Activated CD4-positive, alpha-beta T cell treated with anti-CD3 and anti-CD28 coated beads, Interleukin-2, amount 10 ng/mL, durations not matched to agents 7 days and 5 days (primary cell): ENCODE measurements around the gene CAMK1. TPM values are rescaled to one million over a fixed set of nuclear protein-coding genes. Genes with fewer than 3 reads are reported as not detected.
"Not testable (repeated sequence)": the region's sequence is repeated elsewhere in the genome, so short reads cannot be mapped to it uniquely, and the experiment has no call there.

Source experiments
- CTCF ChIA-PET: fragments of 350-600 bp; sonication (Branson Sonifier 250); formaldehyde crosslinking; loops from one replicate; lab custom pipeline; 2021; ENCODE audit warnings: antibody characterized with exemption; lab: Charles Lee
- POLR2A ChIA-PET: fragments of 350-600 bp; sonication (Branson Sonifier 250); formaldehyde crosslinking; loops from one replicate; lab custom pipeline; 2021; ENCODE audit warnings: antibody characterized with exemption; lab: Charles Lee
- DNase-seq: peaks from one replicate; pipeline ENCODE4 v3.0.0-alpha.2; 2020
- H3K27ac Mint-ChIP-seq: one replicate; pipeline ENCODE4 v1.8.0; 2021; ENCODE audit warnings: mild to moderate bottlenecking, moderate library complexity, mixed read lengths
- H3K27me3 Mint-ChIP-seq: one replicate; pipeline ENCODE4 v1.8.0; 2021; ENCODE audit warnings: mixed read lengths
- H3K36me3 Mint-ChIP-seq: one replicate; pipeline ENCODE4 v1.8.0; 2021; ENCODE audit warnings: low read depth, mixed read lengths
- H3K4me1 Mint-ChIP-seq: one replicate; pipeline ENCODE4 v1.8.0; 2021; ENCODE audit warnings: mixed read lengths
- H3K4me3 Mint-ChIP-seq: one replicate; pipeline ENCODE4 v1.8.0; 2021; ENCODE audit warnings: mild to moderate bottlenecking, moderate library complexity, mixed read lengths
- H3K9me3 Mint-ChIP-seq: one replicate; pipeline ENCODE4 v1.8.0; 2021; ENCODE audit warnings: mixed read lengths
- total RNA-seq, 2 experiments: library from RNA; stranded (reverse); gene quantifications; one replicate each; pipeline ENCODE4 v1.2.3, GENCODE V29; 2021

The CAMK1 gene
- total RNA-seq, 2 experiments from 2014 or later = 18.8 to 19.0 TPM

DNA sequence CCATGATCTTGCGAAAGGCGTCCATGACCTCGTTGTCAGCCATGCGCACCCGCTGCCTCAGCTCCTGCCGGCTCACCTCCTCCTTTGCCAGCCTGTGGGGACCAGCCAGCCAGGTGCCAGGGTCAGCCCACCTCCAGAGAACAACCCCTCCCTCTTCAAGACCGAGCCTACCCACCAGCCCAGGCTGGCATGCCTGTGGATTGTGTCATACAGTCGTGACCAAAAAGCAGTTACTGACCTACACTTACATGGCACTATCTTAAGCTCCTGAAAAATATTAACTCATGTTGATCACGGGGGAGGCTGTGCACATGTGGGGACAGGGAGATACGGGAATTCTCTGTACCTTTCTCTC lies 10.7 kb upstream of the CAMK1 start:
- Mint-ChIP-seq H3K27ac (peak overlapping the region; percentile 91), H3K27me3 (no peaks in the 10 kb centered on the region), H3K4me3 (peak overlapping the region; percentile 35), H3K36me3 (peaks cover 49% of the 10 kb centered on the region), H3K9me3 (no peaks in the 10 kb centered on the region), H3K4me1 (peaks cover 52% of the 10 kb centered on the region)
- no peak for DNase-seq
- ChIA-PET CTCF (interaction anchor here (0.6 to 1.8 kb wide), 5 partner anchors 9 to 49 kb away, joined by 3 to 5 read pairs (median 3); partner anchors contain the start of genes ARPC4 and TADA3), POLR2A (no interaction called here)

DNA sequence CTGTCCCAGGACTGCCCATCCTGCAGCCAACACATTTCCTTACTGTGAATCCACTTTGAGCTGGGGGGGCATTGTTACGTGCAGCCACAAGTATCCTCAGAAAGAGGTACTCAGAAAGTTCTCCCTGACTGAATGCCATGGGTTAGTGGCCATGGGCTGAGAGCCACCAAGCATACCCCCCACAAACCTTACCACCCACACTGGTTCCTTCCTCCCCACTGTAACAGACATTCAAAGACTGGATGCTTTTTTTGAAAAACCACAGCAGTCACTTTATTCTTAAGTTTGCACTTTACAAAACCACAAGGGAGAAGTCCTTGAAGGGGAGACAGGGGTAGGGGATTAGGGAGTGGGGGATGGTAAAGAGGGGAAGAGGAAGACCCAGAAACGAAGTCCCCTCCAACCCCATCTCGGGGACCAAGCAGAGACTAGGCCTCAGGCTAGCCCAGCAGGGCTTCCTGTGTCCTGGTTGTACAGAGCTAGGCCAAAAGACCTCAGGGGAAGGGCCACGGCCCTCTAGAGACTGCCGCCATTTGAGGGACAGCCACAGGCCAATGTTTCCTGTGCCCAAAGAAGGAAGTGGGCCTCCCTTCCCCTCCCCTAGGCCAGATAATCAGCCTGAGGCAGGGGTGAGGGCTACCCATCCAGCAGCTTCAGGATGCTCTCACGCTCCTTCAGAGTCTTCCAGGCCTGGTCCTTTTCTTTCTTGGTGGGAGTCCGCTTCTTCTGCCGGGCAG lies 10.1 kb upstream of the CAMK1 start:
- Mint-ChIP-seq H3K27me3 (no peaks in the 10 kb centered on the region), H3K36me3 (peaks cover 43% of the 10 kb centered on the region), H3K4me3 (peak overlapping the region; percentile 35), H3K27ac (peak overlapping the region; percentile 91), H3K9me3 (no peaks in the 10 kb centered on the region), H3K4me1 (peaks cover 52% of the 10 kb centered on the region)
- ChIA-PET POLR2A (no interaction called here), CTCF (interaction anchor here (0.8 to 1.5 kb wide), 3 partner anchors 10 to 14 kb away, joined by 3 to 5 read pairs (median 4); partner anchors contain the start of genes ARPC4 and TADA3)
- peak; percentile 45 for DNase-seq

DNA sequence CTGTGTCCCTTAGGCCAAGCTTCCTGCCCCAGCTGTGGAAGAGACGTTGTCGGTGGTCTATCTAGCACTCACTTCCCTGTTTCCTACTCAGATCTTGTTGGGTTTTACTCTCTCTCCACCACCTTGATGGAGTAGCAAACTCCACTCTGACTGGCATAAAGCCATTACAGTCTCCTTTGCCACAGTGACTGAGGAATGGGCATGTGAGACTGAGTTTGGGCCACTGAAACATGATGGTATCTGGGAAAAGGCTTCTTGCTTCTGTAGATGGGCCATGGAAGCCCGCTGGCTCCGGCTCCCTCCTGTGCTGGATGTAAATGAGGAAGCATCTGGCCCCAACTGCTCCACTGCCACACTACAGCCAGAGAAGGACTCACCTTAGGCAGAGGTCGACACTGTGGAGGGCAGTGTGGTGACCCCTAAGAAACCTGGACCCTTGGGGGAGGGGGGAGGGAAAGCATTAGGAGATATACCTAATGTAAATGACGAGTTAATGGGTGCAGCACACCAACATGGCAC lies 9.4 kb upstream of the CAMK1 start:
- ChIA-PET CTCF (no interaction called here), POLR2A (no interaction called here)
- no peaks in the 10 kb centered on the region for H3K9me3 Mint-ChIP-seq
- H3K4me3 Mint-ChIP-seq = peak overlapping the region; percentile 35
- H3K4me1 Mint-ChIP-seq = peaks cover 52% of the 10 kb centered on the region
- no peak for DNase-seq
- peak overlapping the region; percentile 91 for H3K27ac Mint-ChIP-seq
- peaks cover 41% of the 10 kb centered on the region for H3K36me3 Mint-ChIP-seq
- H3K27me3 Mint-ChIP-seq = no peaks in the 10 kb centered on the region

DNA sequence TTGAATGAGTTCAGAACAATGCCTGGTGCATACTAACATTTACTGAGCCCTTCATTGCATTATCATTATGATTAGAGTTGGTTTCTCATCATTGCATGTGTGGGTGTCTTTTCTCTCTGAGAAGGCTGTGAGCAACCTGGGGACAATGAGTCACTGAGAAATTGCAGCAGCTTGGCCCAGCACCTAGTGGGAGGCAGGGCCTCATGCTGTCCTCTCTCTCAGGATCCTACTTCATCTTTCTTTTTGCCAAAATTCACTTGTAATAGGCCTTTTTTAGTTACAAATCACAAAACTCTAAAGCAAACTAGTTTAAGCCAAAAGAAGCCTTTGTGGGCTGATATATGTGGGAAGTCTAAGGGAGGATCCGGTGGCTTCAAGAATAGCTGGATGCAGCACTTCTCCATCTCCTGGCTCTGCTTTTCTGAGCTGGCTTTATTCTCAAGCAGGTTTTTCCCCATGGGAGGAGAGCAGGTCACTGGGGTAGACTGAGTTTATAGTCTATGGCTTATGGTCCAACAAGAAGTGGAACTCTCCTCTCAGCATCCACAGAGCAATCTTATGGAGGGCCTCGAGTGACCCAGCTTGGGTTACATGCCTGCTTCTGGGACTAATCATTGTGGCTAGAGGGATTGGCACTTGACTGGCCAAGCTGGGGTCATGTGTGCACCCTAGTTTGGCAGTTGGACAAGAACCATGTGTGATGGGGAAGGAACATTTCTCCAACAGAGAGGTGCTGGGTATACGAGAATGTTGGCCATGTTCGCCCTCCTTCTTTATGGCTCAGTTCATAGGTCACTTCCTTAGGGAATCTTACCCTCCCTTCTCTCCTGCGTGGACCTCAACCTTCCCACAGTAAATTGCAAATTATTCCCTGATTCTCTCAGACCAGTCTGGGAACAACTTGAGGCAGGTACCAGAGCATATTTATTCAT lies 8.7 kb upstream of the CAMK1 start:
- POLR2A ChIA-PET = no interaction called here

DNA sequence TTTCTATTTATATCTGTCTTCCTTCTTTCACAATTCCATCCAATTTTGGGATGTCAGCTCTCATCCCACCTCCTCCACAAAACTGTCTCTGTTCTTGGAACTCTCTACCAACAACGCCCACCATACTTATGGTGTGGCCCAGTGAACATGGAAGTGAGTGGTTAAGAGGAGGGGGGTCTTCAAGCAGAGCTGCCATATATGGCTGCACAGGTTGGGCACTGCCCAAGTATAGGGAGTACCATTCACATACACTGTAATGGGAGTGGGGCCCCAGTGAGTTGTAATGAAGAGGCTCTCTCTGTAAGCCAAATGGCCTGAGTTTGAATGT lies 7.9 kb upstream of the CAMK1 start:
- H3K27me3 Mint-ChIP-seq = no peaks in the 10 kb centered on the region
- DNase-seq = no peak
- H3K4me1 Mint-ChIP-seq = peaks cover 50% of the 10 kb centered on the region
- no peaks in the 10 kb centered on the region for H3K9me3 Mint-ChIP-seq
- POLR2A ChIA-PET = no interaction called here
- H3K36me3 Mint-ChIP-seq = peaks cover 35% of the 10 kb centered on the region
- H3K4me3 Mint-ChIP-seq = no peak overlapping the region
- CTCF ChIA-PET = interaction anchor here (0.8 to 1.4 kb wide), 3 partner anchors 10 to 45 kb away, joined by 3 to 6 read pairs (median 3); partner anchors contain the start of genes ARPC4 and TADA3
- H3K27ac Mint-ChIP-seq = peak overlapping the region; percentile 20

More for the DNA sequence above, 8.7 kb upstream of the CAMK1 start:
- Mint-ChIP-seq H3K4me1 (peaks cover 54% of the 10 kb centered on the region), H3K27me3 (no peaks in the 10 kb centered on the region), H3K9me3 (no peaks in the 10 kb centered on the region), H3K36me3 (peaks cover 39% of the 10 kb centered on the region), H3K4me3 (no peak overlapping the region), H3K27ac (peak overlapping the region; percentile 91)
- CTCF ChIA-PET = interaction anchor here (0.8 to 1.4 kb wide), 3 partner anchors 11 to 45 kb away, joined by 3 to 6 read pairs (median 4); partner anchors contain the start of genes ARPC4 and TADA3
- DNase-seq = no peak

DNA sequence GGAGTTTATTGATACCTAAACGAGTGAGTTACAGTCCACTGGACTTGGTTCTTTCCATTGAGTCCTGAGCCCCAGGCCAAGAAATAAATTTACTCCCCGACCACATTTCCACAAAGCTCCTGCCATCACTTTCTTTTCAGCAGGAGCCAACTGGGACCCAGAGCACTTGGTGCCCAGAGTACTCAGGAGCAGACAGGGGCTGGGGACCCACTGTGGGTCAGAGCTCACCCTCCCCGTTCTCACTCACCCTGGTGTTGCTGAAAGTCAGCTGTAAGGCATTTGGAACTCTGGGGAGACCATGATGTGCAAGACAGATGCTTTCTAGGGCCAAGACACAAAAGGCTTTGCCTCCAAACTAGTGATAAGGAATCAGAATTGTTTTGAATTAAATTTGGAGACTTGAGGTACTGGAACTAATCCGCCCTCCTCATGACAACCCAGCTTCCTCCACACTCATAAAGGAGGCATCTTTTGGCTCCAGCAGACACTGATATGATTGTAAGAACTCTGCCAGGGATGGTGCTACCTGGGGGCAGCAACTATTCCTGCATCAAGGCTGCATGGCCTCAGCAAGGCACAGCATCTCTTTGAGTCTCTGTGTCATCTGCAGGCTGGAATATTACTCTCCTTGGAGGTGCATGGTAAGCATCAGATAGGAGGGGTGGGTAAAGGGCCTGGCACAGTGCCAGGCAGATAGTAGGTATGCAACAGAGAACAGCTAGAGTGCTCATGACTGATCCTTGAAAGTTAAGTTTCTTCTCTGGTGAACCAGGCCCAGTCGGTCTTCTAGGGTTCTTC lies 7.3 kb upstream of the CAMK1 start:
- no peaks in the 10 kb centered on the region for H3K27me3 Mint-ChIP-seq
- H3K36me3 Mint-ChIP-seq = peaks cover 30% of the 10 kb centered on the region
- H3K4me3 Mint-ChIP-seq = no peak overlapping the region
- H3K27ac Mint-ChIP-seq = peak overlapping the region; percentile 67
- ChIA-PET POLR2A (no interaction called here), CTCF (interaction anchor here (0.6 to 2.4 kb wide), 6 partner anchors 9 to 471 kb away, joined by 3 to 6 read pairs (median 5); partner anchors contain the start of genes ARPC4, TADA3 and TATDN2)
- DNase-seq = no peak
- H3K4me1 Mint-ChIP-seq = peaks cover 46% of the 10 kb centered on the region
- H3K9me3 Mint-ChIP-seq = no peaks in the 10 kb centered on the region

DNA sequence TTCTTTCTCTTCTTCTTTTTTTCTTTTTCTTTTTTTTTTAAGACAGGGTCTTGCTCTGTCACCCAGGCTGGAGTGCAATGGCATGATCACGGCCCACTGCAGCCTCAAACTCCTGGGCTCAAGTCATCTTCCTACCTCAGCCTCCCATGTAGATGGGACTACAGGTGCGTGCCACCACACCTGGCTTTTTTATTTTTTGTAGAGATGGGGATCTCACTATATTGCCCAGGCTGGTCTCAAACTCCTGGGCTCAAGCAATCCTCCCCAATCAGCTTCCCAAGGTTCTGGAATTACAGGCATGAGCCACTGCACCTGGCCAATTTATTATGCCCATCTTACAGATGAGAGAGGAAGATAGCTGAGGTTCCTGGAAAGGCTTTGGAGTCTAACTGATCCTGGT lies 1.3 kb upstream of the CAMK1 start:
- H3K36me3 Mint-ChIP-seq, H3K27ac Mint-ChIP-seq, POLR2A ChIA-PET, H3K27me3 Mint-ChIP-seq, H3K9me3 Mint-ChIP-seq, DNase-seq: not testable (repeated sequence)
- CTCF ChIA-PET = interaction anchor here (1.3 kb wide), 1 partner anchor 22 kb away, joined by 4 read pairs; the partner anchor contains the start of genes ARPC4 and TADA3
- Mint-ChIP-seq H3K4me3 (peak overlapping the region; percentile 50), H3K4me1 (peaks cover 41% of the 10 kb centered on the region)

DNA sequence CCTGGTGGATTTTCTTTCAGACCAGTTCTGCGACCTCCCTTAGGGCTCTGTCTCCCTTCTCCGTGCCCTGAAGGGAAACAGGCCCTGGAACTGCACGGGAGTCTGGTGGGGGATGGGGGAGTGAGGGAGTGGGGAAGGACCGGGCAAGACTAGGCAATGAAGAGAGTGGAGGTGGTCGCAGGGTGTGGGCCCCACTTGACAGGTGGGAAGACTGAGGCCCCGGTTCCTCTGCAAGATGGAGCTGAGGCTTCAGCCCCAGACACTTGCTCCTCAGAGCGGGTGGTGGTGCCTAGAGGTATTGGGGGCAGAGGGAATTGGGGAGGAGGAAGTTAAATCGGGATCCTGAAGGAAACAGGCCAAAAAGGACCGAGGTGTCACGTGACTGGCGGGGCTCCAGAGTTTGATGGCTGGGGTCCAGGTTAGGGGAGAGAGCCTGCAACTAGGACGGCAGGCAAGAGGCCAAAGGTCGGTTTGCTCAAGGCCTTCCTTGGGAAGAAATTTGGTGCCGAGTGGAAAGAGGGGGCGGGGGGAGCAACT lies 597 bp upstream of the CAMK1 start:
- POLR2A ChIA-PET = no interaction called here
- CTCF ChIA-PET = interaction anchor here (1.0 to 1.4 kb wide), 2 partner anchors 14 to 37 kb away, joined by 3 to 4 read pairs; no protein-coding TSS in a partner anchor

DNA sequence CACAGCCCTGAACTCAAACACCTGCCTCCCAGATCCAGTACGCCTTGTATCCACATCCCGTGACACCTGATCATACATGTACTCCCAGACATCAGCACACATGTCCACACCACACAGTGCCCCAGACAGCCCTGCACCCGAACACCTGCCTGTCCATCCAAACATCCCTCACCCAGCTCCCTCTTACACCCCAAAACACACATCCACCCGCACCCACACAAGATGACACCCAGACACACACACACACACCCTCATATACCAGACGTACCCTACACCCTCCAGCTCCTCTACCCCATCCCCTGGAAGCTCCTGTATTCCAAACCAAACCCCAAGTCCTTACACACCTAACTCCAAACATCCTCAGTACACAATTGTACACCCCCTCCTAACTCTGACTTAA lies 735 bp downstream of the CAMK1 start:
- CTCF ChIA-PET = interaction anchor here (0.9 to 1.4 kb wide), 3 partner anchors 13 to 24 kb away, joined by 4 to 5 read pairs (median 4); partner anchors contain the start of gene ARPC4
- Mint-ChIP-seq H3K27me3 (no peaks in the 10 kb centered on the region), H3K27ac (peak overlapping the region; percentile 72), H3K4me1 (peaks cover 41% of the 10 kb centered on the region), H3K4me3 (peak overlapping the region; percentile 76), H3K9me3 (no peaks in the 10 kb centered on the region), H3K36me3 (peaks cover 5% of the 10 kb centered on the region)
- POLR2A ChIA-PET = no interaction called here
- DNase-seq = no peak

More for the DNA sequence above, 597 bp upstream of the CAMK1 start:
- H3K4me1 Mint-ChIP-seq = peaks cover 41% of the 10 kb centered on the region
- no peaks in the 10 kb centered on the region for H3K9me3 Mint-ChIP-seq
- H3K36me3 Mint-ChIP-seq = peaks cover 5% of the 10 kb centered on the region
- no peak for DNase-seq
- H3K27ac Mint-ChIP-seq = peak overlapping the region; percentile 76
- H3K27me3 Mint-ChIP-seq = no peaks in the 10 kb centered on the region
- H3K4me3 Mint-ChIP-seq = peak overlapping the region; percentile 63

DNA sequence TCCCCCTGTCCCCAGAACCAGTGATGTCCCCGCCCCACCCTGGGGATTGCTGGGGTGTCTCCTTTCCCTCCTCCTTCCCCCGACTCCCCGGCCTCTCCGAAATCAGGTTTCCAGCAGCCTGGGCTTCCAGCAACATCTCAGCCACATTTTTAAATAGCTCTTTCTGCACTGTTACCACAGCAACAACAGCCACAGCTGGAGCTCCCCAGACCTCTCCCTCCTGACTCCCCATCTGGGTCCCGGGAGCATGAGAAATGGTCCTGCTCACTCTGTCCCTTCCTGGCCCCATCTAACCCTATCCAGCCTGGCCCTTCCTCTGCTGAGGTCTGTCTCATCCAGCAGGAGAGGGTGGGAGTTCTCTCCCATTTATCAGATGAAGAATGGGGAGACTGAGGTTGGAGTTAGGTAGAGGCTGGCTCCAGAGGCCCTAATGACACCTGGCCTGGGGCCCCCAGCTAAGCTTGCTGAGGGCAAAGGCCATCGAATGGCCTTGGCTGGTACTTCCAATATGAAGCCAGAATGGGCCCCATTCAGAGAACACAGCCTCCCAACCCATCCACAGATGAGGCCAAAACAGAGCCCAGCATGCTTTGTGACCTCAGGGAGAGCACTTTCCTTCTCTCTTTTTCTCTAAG lies 1.5 kb downstream of the CAMK1 start:
- H3K27ac Mint-ChIP-seq = no peak overlapping the region
- no peak for DNase-seq

DNA sequence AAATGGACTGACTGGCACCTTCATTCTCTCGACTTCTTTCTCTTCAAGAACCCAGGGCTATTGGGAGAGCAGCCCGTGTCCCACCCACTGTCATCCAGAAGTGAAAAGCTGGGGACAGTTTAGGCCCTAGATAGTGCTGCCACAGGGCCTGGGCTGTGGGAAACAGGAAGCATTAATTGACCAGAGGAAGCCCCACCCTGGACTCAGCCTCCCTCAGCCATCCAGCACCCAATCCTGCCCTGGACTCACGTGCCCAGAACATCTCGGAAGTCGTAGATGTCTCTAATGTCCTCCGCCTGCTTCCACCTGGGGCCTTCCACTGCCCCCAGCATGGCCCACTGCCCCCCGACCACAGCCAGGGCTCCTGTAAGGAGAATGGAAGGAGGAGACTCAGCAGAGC lies 2.3 kb downstream of the CAMK1 start:
- H3K27ac Mint-ChIP-seq = peak overlapping the region; percentile 6
- DNase-seq = no peak
- H3K9me3 Mint-ChIP-seq = no peaks in the 10 kb centered on the region
- H3K4me1 Mint-ChIP-seq = peaks cover 40% of the 10 kb centered on the region
- CTCF ChIA-PET = interaction anchor here (0.8 to 1.4 kb wide), 2 partner anchors 13 to 16 kb away, joined by 3 to 5 read pairs; no protein-coding TSS in a partner anchor
- no peak overlapping the region for H3K4me3 Mint-ChIP-seq
- POLR2A ChIA-PET = no interaction called here
- peaks cover 5% of the 10 kb centered on the region for H3K36me3 Mint-ChIP-seq
- H3K27me3 Mint-ChIP-seq = no peaks in the 10 kb centered on the region

More for the DNA sequence above, 1.5 kb downstream of the CAMK1 start:
- ChIA-PET POLR2A (no interaction called here), CTCF (interaction anchor here (0.8 to 1.1 kb wide), 2 partner anchors 9 to 14 kb away, joined by 3 to 5 read pairs; no protein-coding TSS in a partner anchor)
- peaks cover 5% of the 10 kb centered on the region for H3K36me3 Mint-ChIP-seq
- no peaks in the 10 kb centered on the region for H3K27me3 Mint-ChIP-seq
- H3K9me3 Mint-ChIP-seq = no peaks in the 10 kb centered on the region
- no peak overlapping the region for H3K4me3 Mint-ChIP-seq
- peaks cover 40% of the 10 kb centered on the region for H3K4me1 Mint-ChIP-seq
